ENCODE data around the gene SHROOM3. TPM values are rescaled to one million over a fixed set of nuclear protein-coding genes. Genes with fewer than 3 reads are reported as not detected.

Gene SHROOM3
- total RNA-seq, 1 donor from 2014 or later: 25.0 TPM

- intact Hi-C loops (cut with DNase I): no loop called here
Measured at GRCh38 chr4:76626686-76627465, 191.8 kb downstream of the SHROOM3 start.

GRCh38 chr4:76628251-76628650, 193.2 kb downstream of the SHROOM3 start:
- DNase-seq (ENCODE audit: low spot score): no peak
- intact Hi-C loops (cut with DNase I): no loop called here

More at GRCh38 chr4:76626686-76627465, 191.8 kb downstream of the SHROOM3 start:
- no peak for DNase-seq (ENCODE audit: low spot score)

- intact Hi-C loops (cut with DNase I): no loop called here
Measured at GRCh38 chr4:76630741-76631140, 195.7 kb downstream of the SHROOM3 start.

GRCh38 chr4:76634220-76634619, 199.2 kb downstream of the SHROOM3 start:
- DNase-seq (ENCODE audit: low spot score): no peak
- intact Hi-C loops (cut with DNase I): no loop called here

More at GRCh38 chr4:76630741-76631140, 195.7 kb downstream of the SHROOM3 start:
- DNase-seq (ENCODE audit: low spot score): no peak

GRCh38 chr4:76637712-76638361, 202.8 kb downstream of the SHROOM3 start:
- intact Hi-C loops (cut with DNase I): no loop called here
- no peak for DNase-seq (ENCODE audit: low spot score)

- intact Hi-C loops (cut with DNase I): no loop called here
- no peak for DNase-seq (ENCODE audit: low spot score)
Measured at GRCh38 chr4:76639288-76639687, 204.3 kb downstream of the SHROOM3 start.

GRCh38 chr4:76640353-76640910, 205.4 kb downstream of the SHROOM3 start:
- DNase-seq (ENCODE audit: low spot score): no peak
- intact Hi-C loops (cut with DNase I): no loop called here

GRCh38 chr4:76641351-76641750, 206.3 kb downstream of the SHROOM3 start:
- intact Hi-C loops (cut with DNase I): no loop called here

GRCh38 chr4:76641758-76642157, 206.7 kb downstream of the SHROOM3 start:
- intact Hi-C loops (cut with DNase I): no loop called here
- DNase-seq (ENCODE audit: low spot score): no peak

More at GRCh38 chr4:76641351-76641750, 206.3 kb downstream of the SHROOM3 start:
- no peak for DNase-seq (ENCODE audit: low spot score)

GRCh38 chr4:76644831-76645485, 209.9 kb downstream of the SHROOM3 start:
- intact Hi-C loops (cut with DNase I): no loop called here
- no peak for DNase-seq (ENCODE audit: low spot score)

GRCh38 chr4:76649086-76649485, 214.1 kb downstream of the SHROOM3 start:
- no peak for DNase-seq (ENCODE audit: low spot score)
- intact Hi-C loops (cut with DNase I): no loop called here

GRCh38 chr4:76651616-76652015, 216.6 kb downstream of the SHROOM3 start:
- intact Hi-C loops (cut with DNase I): no loop called here
- no peak for DNase-seq (ENCODE audit: low spot score)

GRCh38 chr4:76652389-76652788, 217.4 kb downstream of the SHROOM3 start:
- intact Hi-C loops (cut with DNase I): no loop called here
- DNase-seq (ENCODE audit: low spot score): no peak

GRCh38 chr4:76654084-76654483, 219.1 kb downstream of the SHROOM3 start:
- intact Hi-C loops (cut with DNase I): no loop called here
- no peak for DNase-seq (ENCODE audit: low spot score)

GRCh38 chr4:76654791-76655190, 219.8 kb downstream of the SHROOM3 start:
- intact Hi-C loops (cut with DNase I): loop anchor here (5.0 kb wide), 1 partner anchor 142 kb away; no protein-coding TSS in a partner anchor

GRCh38 chr4:76655566-76656479, 220.8 kb downstream of the SHROOM3 start:
- DNase-seq (ENCODE audit: low spot score): no peak
- intact Hi-C loops (cut with DNase I): loop anchor here (5.0 kb wide), 1 partner anchor 144 kb away; no protein-coding TSS in a partner anchor

More at GRCh38 chr4:76654791-76655190, 219.8 kb downstream of the SHROOM3 start:
- no peak for DNase-seq (ENCODE audit: low spot score)

- intact Hi-C loops (cut with DNase I): loop anchor here (5.0 kb wide), 1 partner anchor 145 kb away; no protein-coding TSS in a partner anchor
- DNase-seq (ENCODE audit: low spot score): no peak
Measured at GRCh38 chr4:76657443-76657842, 222.4 kb downstream of the SHROOM3 start.

- intact Hi-C loops (cut with DNase I): loop anchor here (5.0 kb wide), 1 partner anchor 146 kb away; no protein-coding TSS in a partner anchor
Measured at GRCh38 chr4:76658231-76659102, 223.4 kb downstream of the SHROOM3 start.

More at GRCh38 chr4:76658231-76659102, 223.4 kb downstream of the SHROOM3 start:
- DNase-seq (ENCODE audit: low spot score): no peak
